Measurements from ENCODE around the gene ERAL1.
"Not testable (repeated sequence)": the region's sequence is repeated elsewhere in the genome, so short reads cannot be mapped to it uniquely, and the experiment has no call there.

The ERAL1 gene

DNA sequence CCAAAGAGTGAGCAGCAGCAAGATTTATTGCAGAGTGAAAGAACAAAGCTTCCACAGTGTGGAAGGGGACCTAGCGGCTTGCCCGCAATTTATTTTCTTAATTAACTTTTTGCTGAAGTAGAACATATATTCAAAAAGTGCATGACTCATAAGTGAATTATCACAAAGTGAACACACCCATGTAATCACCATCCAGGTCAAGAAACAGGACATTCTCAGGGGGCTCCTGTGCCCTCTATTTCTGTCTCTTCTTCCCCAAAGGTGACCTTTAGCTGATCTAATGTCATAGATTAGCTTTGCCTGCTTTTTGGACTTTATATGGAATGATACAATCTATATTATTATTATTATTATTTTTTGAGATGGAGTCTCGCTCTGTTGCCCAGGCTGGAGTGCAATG lies 19.9 kb downstream of the ERAL1 start:
- DNase-seq (ENCODE audit: low spot score): no peak
- TF ChIP-seq, protein P1, sequence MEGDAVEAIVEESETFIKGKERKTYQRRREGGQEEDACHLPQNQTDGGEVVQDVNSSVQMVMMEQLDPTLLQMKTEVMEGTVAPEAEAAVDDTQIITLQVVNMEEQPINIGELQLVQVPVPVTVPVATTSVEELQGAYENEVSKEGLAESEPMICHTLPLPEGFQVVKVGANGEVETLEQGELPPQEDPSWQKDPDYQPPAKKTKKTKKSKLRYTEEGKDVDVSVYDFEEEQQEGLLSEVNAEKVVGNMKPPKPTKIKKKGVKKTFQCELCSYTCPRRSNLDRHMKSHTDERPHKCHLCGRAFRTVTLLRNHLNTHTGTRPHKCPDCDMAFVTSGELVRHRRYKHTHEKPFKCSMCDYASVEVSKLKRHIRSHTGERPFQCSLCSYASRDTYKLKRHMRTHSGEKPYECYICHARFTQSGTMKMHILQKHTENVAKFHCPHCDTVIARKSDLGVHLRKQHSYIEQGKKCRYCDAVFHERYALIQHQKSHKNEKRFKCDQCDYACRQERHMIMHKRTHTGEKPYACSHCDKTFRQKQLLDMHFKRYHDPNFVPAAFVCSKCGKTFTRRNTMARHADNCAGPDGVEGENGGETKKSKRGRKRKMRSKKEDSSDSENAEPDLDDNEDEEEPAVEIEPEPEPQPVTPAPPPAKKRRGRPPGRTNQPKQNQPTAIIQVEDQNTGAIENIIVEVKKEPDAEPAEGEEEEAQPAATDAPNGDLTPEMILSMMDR (IDR thresholded peaks at IDR 0.05; ENCODE audit: extremely low read depth, missing control alignments): no peak

DNA sequence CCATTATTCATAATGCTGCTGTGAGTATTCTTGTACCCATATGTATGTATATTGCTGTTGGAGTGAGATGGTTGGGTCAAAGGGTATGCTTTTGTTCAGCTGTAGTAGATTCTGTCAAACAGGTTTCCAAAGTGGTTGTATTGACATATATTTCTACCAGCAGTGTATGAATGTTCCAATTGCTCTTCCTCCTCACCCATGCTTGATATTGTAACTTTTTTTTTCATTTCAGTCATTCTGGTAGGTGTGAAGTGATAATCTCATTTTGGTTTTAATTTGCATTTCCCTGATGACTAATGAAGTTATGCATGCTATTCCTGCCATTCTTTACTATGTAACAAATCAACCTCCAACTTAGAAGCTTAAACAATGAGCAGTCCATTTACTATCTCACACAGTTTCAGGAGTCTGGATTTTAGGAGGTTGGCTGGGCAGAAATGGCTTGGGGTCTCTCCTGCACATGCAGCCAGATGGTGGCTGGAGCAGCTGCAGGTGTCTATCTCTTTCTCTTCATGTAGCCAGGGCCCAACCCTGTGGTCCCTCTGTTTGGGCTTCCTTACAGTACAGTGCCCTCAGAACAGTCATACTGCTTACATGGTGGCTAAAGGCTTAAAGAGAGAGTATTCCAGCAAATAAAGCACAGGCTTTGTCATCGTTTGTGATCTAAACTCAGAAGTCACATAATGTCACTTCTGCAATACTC lies 21.2 kb downstream of the ERAL1 start:
- DNase-seq (ENCODE audit: low spot score): no peak
- TF ChIP-seq, protein P1 (IDR thresholded peaks at IDR 0.05; ENCODE audit: extremely low read depth, missing control alignments): no peak

DNA sequence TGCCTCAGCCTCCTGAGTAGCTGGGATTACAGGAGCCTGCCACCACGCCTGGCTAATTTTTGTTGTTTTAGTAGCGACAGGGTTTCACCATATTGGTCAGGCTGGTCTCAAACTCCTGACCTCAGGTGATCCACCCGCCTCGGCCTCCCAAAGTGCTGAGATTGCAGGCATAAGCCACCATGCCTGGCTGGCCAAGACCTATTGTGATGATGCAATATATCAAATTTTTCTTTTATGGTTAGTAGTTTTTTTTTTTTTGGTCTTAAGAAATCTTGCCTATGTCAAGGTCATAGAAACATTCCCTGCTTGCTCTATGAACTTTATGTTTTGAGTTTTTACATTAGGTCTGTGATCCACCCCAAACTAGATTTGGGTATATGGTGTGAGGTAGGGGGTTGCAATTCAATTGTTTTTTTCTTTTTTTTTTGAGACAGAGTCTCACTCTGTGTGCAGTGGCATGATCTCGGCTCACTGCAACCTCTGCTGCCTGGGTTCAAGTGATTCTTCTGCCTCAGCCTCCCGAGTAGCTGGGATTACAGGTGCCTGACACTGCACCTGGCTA lies 22.4 kb downstream of the ERAL1 start:
- DNase-seq (ENCODE audit: low spot score): not testable (repeated sequence)

DNA sequence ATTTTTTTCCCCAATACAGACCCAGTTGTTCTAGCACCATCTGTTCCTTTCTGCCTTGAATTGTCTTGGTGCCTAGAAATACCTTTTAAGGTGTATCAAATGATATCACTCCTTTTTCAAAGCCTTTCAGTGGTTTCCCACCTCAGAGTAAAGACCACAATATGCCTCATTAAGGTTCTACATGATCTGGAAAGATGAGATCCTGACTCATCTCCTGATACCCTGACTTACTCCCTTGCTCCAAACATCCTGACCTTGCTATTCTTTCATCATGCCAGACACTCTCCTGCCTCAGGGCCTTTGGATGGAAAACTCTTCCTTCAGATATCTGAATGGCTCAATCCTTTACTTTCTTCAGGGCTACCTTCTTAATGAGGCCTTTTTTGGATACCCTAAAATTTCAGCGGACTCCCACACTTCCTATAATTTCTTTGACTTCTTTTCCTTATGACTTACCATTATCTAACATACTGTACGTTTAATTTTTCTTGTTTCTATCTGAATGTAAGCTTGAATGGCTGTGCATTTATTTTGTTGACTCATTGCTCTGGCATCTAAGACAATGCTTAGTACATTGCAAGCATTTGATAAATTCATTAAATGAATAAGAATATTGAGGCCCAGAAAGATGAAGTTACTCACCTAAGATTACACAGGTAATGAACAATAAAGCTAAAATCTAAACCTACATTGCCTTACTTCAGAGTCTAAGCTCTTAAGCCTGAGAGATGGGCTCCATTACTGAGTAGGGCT lies 23.5 kb downstream of the ERAL1 start:
- no peak for DNase-seq (ENCODE audit: low spot score)
- TF ChIP-seq, protein P1 (IDR thresholded peaks at IDR 0.05; ENCODE audit: extremely low read depth, missing control alignments): no peak

DNA sequence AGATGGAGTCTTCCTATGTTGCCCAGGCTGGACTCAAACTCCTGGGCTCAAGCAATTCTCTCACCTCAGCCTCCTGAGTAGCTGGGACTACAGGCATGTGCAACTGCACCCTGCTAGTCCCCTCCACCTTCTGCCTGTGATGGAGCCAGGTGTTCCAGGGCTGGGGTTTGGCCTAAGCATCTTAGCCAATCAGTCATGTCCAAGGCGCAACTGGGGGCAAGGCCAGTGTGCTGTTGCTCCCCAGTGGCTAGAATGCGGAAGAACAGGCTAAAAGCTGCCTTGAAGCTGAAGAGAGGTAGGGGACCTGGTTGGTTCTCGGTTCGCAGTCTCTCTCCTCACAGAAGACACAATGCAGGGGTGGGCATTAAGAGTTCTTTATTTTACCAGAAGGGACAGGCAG lies 24.2 kb downstream of the ERAL1 start:
- peak; percentile 56 for DNase-seq (ENCODE audit: low spot score)
- TF ChIP-seq, protein P1 (IDR thresholded peaks at IDR 0.05; ENCODE audit: extremely low read depth, missing control alignments): peak; percentile 58

DNA sequence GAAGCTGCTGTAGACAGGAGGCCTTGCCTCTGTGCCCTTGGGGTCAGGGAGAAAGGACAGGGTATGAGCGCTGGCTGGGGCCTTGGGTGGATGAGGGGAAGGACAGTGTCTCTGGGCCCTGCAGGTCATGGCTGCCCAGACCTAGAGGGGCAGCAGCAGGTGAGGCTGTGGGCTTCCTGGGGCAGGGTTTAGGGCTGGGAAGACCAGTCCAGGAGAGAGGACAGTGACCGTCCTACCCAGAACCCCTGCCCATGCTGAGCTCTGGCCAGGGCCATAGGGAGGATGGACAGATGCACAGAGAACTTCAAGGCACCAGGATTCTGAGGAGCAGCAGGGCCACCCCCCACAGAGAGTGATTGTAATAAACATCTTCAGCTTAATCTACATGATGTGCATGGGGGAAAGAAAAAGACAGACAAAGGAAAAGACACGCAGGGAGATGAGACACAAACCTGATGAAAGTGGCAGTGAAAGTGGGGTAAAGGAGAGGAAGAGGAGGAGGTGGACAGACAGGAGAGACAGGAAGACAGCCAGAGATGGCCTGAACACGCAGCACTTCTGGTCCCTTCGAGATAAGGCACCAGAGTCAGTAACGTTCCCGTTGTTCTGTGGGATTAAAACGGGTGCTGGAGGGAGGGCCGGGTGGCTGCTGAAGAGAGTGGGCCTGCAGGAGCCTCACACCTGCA lies 25.2 kb downstream of the ERAL1 start:
- DNase-seq (ENCODE audit: low spot score): no peak
- TF ChIP-seq, protein P1 (IDR thresholded peaks at IDR 0.05; ENCODE audit: extremely low read depth, missing control alignments): no peak

DNA sequence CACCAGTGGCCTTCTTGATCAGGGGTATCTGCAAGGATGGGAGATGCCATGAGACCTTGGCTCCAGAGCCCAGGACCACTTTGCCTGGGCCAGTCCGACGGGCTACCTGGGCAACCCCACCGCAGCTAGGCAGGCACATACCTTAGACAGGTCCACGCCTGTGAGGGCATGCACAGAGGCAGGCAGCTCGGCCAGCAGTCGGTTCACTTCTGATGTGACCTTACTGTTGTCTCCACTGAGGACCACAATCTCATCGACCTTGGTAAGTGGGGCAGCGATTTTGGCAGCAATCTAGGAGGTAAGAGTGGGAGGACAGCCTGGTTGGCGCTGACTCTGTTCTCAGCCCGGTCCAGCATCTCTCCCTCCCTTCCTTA lies 25.7 kb downstream of the ERAL1 start:
- no peak for DNase-seq (ENCODE audit: low spot score)
- TF ChIP-seq, protein P1 (IDR thresholded peaks at IDR 0.05; ENCODE audit: extremely low read depth, missing control alignments): no peak

All from GM20000 (cell line).